Parathyroid adenoma (tissue), 2 donors: ENCODE data around the gene CRTAP.

Experiments used
- H2AFZ ChIP-seq: fragments of 300-600 bp; sonication (generic); one replicate; pipeline ENCODE4 v1.7.0; 2017; ENCODE audit warnings: antibody characterized with exemption, mild to moderate bottlenecking
- H3K27ac ChIP-seq: fragments of 300-600 bp; sonication (generic); one replicate; pipeline ENCODE4 v1.7.0; 2017
- H3K27me3 ChIP-seq: fragments of 300-600 bp; sonication (generic); one replicate; pipeline ENCODE4 v1.7.0; 2017; ENCODE audit warnings: low read length; ENCODE audit not compliant: control insufficient read depth, insufficient read depth
- H3K36me3 ChIP-seq: fragments of 300-600 bp; sonication (generic); one replicate; pipeline ENCODE4 v1.7.0; 2017; ENCODE audit warnings: low read length; ENCODE audit not compliant: control insufficient read depth, insufficient read depth
- H3K4me1 ChIP-seq: fragments of 300-600 bp; sonication (generic); one replicate; pipeline ENCODE4 v1.7.0; 2017; ENCODE audit warnings: control low read depth
- H3K4me2 ChIP-seq: fragments of 300-600 bp; sonication (generic); one replicate; pipeline ENCODE4 v1.7.0; 2017; ENCODE audit warnings: low read length
- H3K4me3 ChIP-seq: fragments of 300-600 bp; sonication (generic); one replicate; pipeline ENCODE4 v1.7.0; 2017; ENCODE audit warnings: low read depth, low read length
- H3K79me2 ChIP-seq: fragments of 300-600 bp; sonication (generic); one replicate; pipeline ENCODE4 v1.7.0; 2017; ENCODE audit warnings: control low read depth
- H3K9ac ChIP-seq: fragments of 300-600 bp; sonication (generic); one replicate; pipeline ENCODE4 v1.7.0; 2017; ENCODE audit warnings: mild to moderate bottlenecking
- H3K9me3 ChIP-seq: fragments of 300-600 bp; sonication (generic); one replicate; pipeline ENCODE4 v1.7.0; 2017; ENCODE audit warnings: low read length; ENCODE audit not compliant: control insufficient read depth
- CTCF ChIP-seq: fragments of 300-600 bp; sonication (generic); IDR thresholded peaks from one replicate; pipeline ENCODE4 v1.7.0; 2017; ENCODE audit warnings: antibody characterized with exemption, mild to moderate bottlenecking
- donor health status: primary hyperparathyroidism.

The CRTAP gene

GRCh38 chr3:33184863-33185262, 71.0 kb downstream of the CRTAP start:
- Histone ChIP-seq H3K9me3 (no peaks in the 10 kb centered on the region), H3K9ac (no peak overlapping the region), H3K27ac (no peak overlapping the region), H3K36me3 (no peaks in the 10 kb centered on the region), H3K4me3 (no peak overlapping the region), H3K4me1 (no peaks in the 10 kb centered on the region), H3K27me3 (no peaks in the 10 kb centered on the region), H3K4me2 (no peak overlapping the region), H2AFZ (no peak overlapping the region), H3K79me2 (no peaks in the 10 kb centered on the region)
- TF ChIP-seq CTCF, result no peak

GRCh38 chr3:33186524-33187367, 72.9 kb downstream of the CRTAP start:
- Histone ChIP-seq H3K9me3 (no peaks in the 10 kb centered on the region), H3K4me1 (no peaks in the 10 kb centered on the region), H3K27me3 (no peaks in the 10 kb centered on the region), H3K36me3 (no peaks in the 10 kb centered on the region), H3K27ac (no peak overlapping the region), H3K4me2 (no peak overlapping the region), H3K79me2 (no peaks in the 10 kb centered on the region), H2AFZ (no peak overlapping the region), H3K9ac (no peak overlapping the region), H3K4me3 (no peak overlapping the region)
- no peak for TF ChIP-seq CTCF

GRCh38 chr3:33187368-33187634, 73.5 kb downstream of the CRTAP start:
- H3K27ac ChIP-seq, result no peak overlapping the region
- H3K4me1 ChIP-seq, result no peaks in the 10 kb centered on the region
- no peak overlapping the region for H2AFZ ChIP-seq
- no peak overlapping the region for H3K4me2 ChIP-seq
- H3K9ac ChIP-seq, result no peak overlapping the region
- no peaks in the 10 kb centered on the region for H3K36me3 ChIP-seq
- no peak overlapping the region for H3K4me3 ChIP-seq
- no peaks in the 10 kb centered on the region for H3K79me2 ChIP-seq
- no peaks in the 10 kb centered on the region for H3K9me3 ChIP-seq
- TF ChIP-seq CTCF, result no peak
- no peaks in the 10 kb centered on the region for H3K27me3 ChIP-seq

- no peak overlapping the region for H3K9ac ChIP-seq
- H2AFZ ChIP-seq, result no peak overlapping the region
- no peaks in the 10 kb centered on the region for H3K79me2 ChIP-seq
- H3K36me3 ChIP-seq, result no peaks in the 10 kb centered on the region
- H3K9me3 ChIP-seq, result no peaks in the 10 kb centered on the region
- no peak overlapping the region for H3K27ac ChIP-seq
- H3K27me3 ChIP-seq, result no peaks in the 10 kb centered on the region
- no peaks in the 10 kb centered on the region for H3K4me1 ChIP-seq
- TF ChIP-seq CTCF, result no peak
- no peak overlapping the region for H3K4me3 ChIP-seq
- H3K4me2 ChIP-seq, result no peak overlapping the region
Measured at GRCh38 chr3:33194303-33194702, 80.5 kb downstream of the CRTAP start.

GRCh38 chr3:33196538-33196937, 82.7 kb downstream of the CRTAP start:
- Histone ChIP-seq H3K9ac (no peak overlapping the region), H3K4me3 (no peak overlapping the region), H3K4me2 (no peak overlapping the region), H3K27me3 (no peaks in the 10 kb centered on the region), H3K9me3 (no peaks in the 10 kb centered on the region), H3K79me2 (no peaks in the 10 kb centered on the region), H3K4me1 (no peaks in the 10 kb centered on the region), H2AFZ (no peak overlapping the region), H3K27ac (no peak overlapping the region), H3K36me3 (no peaks in the 10 kb centered on the region)
- no peak for TF ChIP-seq CTCF
